Erythroblast (primary cell): ENCODE results near the gene ANKRD55.

Source experiments
- DNase-seq, 2 experiments: peaks; one replicate each; lab custom pipeline; 2025; lab: John Stamatoyannopoulos, UW
- GATA1 ChIP-seq: IDR thresholded peaks from 2 replicates; pipeline ENCODE4 v1.6.1; 2011; ENCODE audit warnings: low read depth, mild to moderate bottlenecking, control low read depth, low read length, moderate library complexity
- POLR2A ChIP-seq: IDR thresholded peaks from 2 replicates; pipeline ENCODE4 v1.6.1; 2011; ENCODE audit warnings: mild to moderate bottlenecking, low read length

The ANKRD55 gene

GRCh38 chr5:56078278-56079156 lies 154.6 kb downstream of the ANKRD55 start:
- no peak for DNase-seq
- TF ChIP-seq GATA1 (no peak), POLR2A (no peak)

- no peak for DNase-seq
- TF ChIP-seq POLR2A (no peak), GATA1 (no peak)
Measured at GRCh38 chr5:56077796-56078233, 155.3 kb downstream of the ANKRD55 start.

DNA sequence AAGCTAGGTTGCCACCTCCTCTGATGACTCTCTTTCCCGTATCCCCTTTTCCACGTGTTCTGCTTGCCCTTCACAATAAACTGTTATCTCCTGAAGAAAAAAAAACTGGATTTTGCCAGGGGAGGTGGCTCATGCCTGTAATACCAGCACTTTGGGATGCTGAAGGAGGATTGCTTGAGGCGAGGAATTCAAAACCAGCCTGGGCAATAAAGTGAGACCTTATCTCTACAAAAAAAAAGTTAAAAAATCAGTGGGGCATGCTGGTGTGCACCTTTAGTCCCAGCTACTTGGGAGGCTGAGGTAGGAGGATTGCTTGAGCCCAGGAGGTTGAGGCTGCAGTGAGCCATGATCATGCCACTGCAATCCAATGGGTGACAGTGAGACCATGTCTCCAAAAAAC lies 156.6 kb downstream of the ANKRD55 start:
- no peak for DNase-seq
- TF ChIP-seq GATA1: no peak
- TF ChIP-seq POLR2A: no peak

DNA sequence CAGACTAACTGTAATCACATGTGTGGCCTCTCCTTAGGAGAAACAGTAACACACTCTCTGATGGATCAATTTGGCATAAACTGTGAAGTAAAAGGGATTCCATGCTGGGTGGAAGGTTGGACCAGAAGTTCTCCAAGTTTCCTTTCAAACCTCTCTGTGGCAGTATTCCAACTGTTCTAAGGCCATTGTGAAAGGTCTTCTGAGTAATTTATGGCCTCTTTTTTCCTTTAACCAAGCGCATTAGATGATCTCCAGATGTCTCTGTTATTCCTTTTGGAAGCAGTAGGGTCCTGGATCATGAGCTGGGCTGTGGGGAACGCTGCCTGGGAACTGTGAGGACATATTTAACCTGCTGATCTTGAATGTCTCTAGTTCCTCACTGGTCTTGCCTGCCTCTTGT lies 157.8 kb downstream of the ANKRD55 start:
- TF ChIP-seq POLR2A (no peak), GATA1 (no peak)
- DNase-seq: no peak

DNA sequence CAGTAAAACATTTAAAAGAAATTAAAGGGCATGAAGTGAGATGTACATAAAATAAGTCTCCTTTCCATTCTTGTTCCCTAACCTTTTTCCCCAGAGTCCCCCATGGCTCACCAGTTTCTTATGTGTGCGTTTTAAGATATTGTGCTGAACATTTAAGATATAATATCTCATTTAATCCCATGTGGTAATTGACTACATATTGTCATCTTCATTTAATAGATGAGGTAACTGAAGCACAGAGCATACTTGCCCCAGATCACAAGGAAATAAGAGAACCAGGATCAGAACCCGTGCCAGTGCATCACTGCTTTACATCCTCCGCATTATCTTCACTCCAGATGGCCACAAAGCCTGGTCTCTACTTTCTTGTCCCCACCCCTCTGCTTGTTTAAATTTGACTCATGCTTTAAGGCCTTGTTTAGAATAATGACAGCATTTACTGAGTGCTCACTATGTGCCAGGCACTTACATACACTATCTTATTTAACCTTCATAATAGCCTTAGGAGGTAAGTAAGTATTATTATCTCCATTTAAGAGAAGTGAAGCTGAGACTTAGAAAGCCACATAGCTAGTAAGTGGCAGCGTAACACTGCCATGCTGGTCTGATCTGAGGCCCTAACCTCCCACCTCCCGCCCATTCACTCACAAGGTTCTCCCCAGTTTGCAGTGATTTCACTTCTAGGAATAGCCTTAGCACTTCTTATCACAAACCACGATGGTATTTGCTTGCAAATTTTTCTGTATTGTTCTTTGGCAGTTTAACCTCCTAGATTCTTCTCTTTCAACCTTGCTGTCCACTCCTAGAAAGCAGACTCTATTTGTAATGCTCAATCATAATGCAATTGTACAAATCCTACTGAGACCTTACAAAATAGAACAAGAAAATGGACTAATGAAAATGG lies 160.0 kb downstream of the ANKRD55 start:
- TF ChIP-seq GATA1 (no peak), POLR2A (no peak)

DNA sequence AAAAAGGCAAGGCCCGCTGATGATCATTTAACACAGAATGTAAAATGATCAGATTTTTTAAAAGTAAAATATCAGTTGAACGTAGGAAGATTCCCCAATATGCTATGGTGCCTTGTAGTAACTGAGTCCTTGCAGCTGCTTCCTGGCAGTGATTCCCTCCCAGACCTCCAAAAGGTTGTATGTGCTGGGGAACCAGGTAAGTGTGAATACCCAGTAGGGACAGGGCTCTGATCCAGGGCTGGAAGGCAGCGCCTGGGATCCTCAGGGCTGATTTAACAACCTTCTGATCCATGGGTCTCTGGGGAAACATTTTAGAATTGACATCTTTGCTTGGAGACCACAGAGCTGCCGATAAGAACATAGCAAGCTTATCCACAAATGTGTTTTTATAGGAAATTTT lies 161.7 kb downstream of the ANKRD55 start:
- DNase-seq: no peak
- TF ChIP-seq GATA1: no peak
- no peak for TF ChIP-seq POLR2A

More for the DNA sequence above, 160.0 kb downstream of the ANKRD55 start:
- no peak for DNase-seq

DNA sequence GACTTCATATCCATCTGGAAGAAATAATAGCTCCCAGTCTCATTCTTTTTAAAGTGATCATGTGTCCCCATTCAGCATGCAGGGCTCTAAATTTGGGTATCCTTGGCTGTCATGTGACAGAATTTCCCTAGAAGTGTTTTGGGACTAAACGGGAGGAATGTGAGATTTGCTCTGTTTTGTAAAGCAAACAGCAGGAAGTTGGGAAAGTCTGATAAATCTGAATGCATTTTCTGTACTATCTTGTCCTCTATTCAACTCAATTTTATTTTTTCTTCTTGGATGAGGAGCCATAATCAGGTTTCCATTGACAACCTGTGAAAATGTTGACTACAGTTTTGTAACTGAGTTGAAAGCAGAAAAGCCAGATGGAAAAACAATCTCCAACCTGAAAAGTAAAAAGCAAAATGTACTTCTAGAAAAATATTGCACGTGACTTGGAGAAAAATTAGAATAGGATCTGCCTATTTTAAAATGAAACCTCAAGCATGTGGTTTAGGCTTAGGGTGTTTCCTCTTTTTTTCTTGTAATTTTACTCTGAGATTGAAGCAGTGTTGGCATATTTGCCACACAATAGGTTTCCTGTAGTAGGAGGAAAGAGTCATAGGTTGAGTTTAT lies 162.2 kb downstream of the ANKRD55 start:
- DNase-seq: no peak
- TF ChIP-seq POLR2A: no peak
- TF ChIP-seq GATA1: no peak

GRCh38 chr5:56069652-56070226 lies 163.4 kb downstream of the ANKRD55 start:
- no peak for DNase-seq
- TF ChIP-seq POLR2A: no peak

- TF ChIP-seq GATA1 (no peak), POLR2A (no peak)
- no peak for DNase-seq
Measured at GRCh38 chr5:56066931-56067450, 166.1 kb downstream of the ANKRD55 start.

- no peak for DNase-seq
- no peak for TF ChIP-seq POLR2A
- no peak for TF ChIP-seq GATA1
Measured at GRCh38 chr5:56064984-56065383, 168.1 kb downstream of the ANKRD55 start.

DNA sequence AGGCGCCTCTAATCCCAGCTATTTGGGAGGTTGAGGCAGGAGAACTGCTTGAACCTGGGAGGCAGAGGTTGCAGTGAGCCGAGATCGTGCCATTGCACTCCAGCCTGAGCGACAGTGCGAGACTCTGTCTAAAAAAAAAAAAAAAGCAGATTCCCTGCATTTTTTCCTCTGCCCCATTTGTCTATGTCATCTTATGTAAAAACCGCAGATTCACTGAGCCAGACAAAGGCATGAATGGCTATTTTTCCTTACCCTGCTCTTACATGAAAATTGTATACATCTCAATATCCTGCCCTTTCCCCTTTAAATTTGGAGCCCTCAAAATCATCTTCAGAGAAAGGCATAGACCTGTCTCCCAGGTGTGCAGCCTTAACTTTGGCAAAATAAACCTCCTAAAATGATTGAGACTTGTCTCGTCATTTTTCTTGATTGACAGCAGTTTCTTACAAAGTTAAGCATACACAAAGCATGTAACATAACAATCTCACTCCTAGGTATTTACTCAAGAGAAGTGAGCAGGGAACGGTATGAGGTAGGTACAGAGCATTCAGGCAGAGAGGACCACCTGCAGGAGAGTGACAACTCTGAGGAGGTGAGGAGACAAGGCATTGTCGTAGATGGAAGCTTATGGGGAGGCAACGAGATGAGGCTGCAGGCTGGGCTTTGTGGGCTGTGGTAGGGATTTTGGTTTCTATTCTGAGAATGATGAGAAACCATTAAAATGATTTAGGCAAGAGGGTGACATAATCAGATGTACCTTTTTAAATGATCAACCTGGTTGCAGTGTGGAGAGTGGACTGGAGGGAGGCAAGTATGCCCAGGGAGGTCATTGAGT lies 172.6 kb downstream of the ANKRD55 start:
- TF ChIP-seq GATA1: no peak
- TF ChIP-seq POLR2A: no peak
- DNase-seq: no peak

DNA sequence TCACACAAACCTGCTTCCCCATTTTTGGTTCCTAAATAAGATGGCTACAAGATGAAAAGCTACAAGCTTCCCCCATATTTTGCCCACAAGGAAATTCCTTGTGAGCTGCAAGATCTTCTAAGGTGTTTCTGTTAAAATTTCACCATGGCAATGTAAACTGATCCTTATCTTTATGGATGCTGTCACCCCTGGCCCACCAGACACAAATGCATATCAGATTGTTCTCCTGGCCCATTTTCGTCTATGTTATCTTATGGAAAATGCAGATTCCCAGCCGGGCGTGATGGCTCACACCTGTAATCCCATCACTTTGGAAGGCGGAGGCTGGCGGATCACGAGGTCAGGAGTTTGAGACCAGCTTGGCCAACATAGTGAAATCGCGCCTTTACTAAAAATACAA lies 173.3 kb downstream of the ANKRD55 start:
- TF ChIP-seq POLR2A (no peak), GATA1 (no peak)

DNA sequence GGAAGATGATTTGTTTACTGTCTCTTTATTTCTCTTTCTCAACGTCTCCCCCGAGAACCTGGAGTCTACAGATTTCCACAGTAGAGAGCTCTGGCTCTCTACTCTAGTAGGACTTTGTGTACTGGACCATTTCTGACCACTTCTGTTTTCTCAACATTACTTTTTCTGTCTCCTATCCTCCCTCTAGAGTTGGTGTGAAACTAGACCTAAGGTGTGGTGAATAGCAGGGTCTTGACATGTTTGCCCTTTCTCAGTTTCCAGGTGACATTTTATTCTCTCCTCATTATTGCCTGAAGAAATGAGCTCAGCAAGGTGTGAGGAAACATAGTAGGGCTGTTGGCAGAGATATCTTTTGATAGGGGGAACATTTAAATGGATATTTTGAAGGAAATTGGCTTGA lies 176.3 kb downstream of the ANKRD55 start:
- TF ChIP-seq POLR2A: no peak
- TF ChIP-seq GATA1: no peak
- DNase-seq: no peak

More for the DNA sequence above, 173.3 kb downstream of the ANKRD55 start:
- DNase-seq: no peak
